OCI-LY3 (cell line): ENCODE results near the gene FSIP1.

Source experiments
- H2AFZ ChIP-seq: fragments of 200-600, 300-600 bp; shearing (Covaris generic); 2 replicates; pipeline ENCODE4 v1.6.0; 2014; ENCODE audit warnings: antibody characterized with exemption, low read depth, low read length
- H3K27ac ChIP-seq: fragments of 200-600, 300-600 bp; sonication (generic); 2 replicates; pipeline ENCODE4 v1.5.1; 2014; ENCODE audit warnings: mild to moderate bottlenecking, low read length, moderate library complexity, mixed read lengths
- H3K27me3 ChIP-seq: fragments of 200-600, 300-600 bp; sonication (generic); 2 replicates; pipeline ENCODE4 v1.6.1; 2014; ENCODE audit warnings: low read depth, low read length, mixed read lengths
- H3K36me3 ChIP-seq: fragments of 200-600, 300-600 bp; sonication (generic); replicated peaks from 2 replicates; pipeline ENCODE3; 2014; ENCODE audit warnings: low read depth, low read length, mixed read lengths
- H3K4me1 ChIP-seq: fragments of 300-600, 200-600 bp; sonication (generic); 2 replicates; pipeline ENCODE4 v1.6.1; 2014; ENCODE audit warnings: low read length, mixed read lengths
- H3K4me2 ChIP-seq: fragments of 200-600, 300-600 bp; sonication (generic); 2 replicates; pipeline ENCODE4 v1.6.1; 2014; ENCODE audit warnings: low read length, mixed read lengths
- H3K4me3 ChIP-seq: fragments of 300-600, 200-600 bp; sonication (generic); 2 replicates; pipeline ENCODE4 v1.5.1; 2014; ENCODE audit warnings: antibody characterized with exemption, mild to moderate bottlenecking, low read length, moderate library complexity
- H3K79me2 ChIP-seq: fragments of 300-600, 200-600 bp; shearing (Covaris generic); 2 replicates; pipeline ENCODE4 v1.6.1; 2014; ENCODE audit warnings: mild to moderate bottlenecking, low read length, mixed read lengths
- H3K9ac ChIP-seq: fragments of 300-600, 200-600 bp; shearing (Covaris generic); 2 replicates; pipeline ENCODE4 v1.6.0; 2014; ENCODE audit warnings: mild to moderate bottlenecking, low read length, moderate library complexity
- H3K9me3 ChIP-seq: fragments of 200-600, 300-600 bp; shearing (Covaris generic); 2 replicates; pipeline ENCODE4 v1.6.1; 2014; ENCODE audit warnings: low read length, mixed read lengths; ENCODE audit not compliant: insufficient read depth
- H4K20me1 ChIP-seq: fragments of 200-600, 300-600 bp; sonication (generic); 2 replicates; pipeline ENCODE4 v1.6.1; 2016; ENCODE audit warnings: low read length, mixed read lengths; ENCODE audit not compliant: insufficient read depth
- CTCF ChIP-seq: fragments of 200-600, 300-600 bp; sonication (generic); IDR thresholded peaks from 2 replicates; pipeline ENCODE4 v1.5.1; 2014; ENCODE audit warnings: antibody characterized with exemption, low read length, low read depth
- EZH2phosphoT487 ChIP-seq: fragments of 200-600 bp; shearing (Covaris generic); IDR thresholded peaks from 2 replicates; pipeline ENCODE4 v1.6.1; 2018; ENCODE audit warnings: antibody characterized with exemption, mixed run types, low read depth

FSIP1 gene

GRCh38 chr15:39741258-39741657 is 41.4 kb downstream of the FSIP1 start:
- no peaks in the 10 kb centered on the region for H3K36me3 ChIP-seq
- H3K4me1 ChIP-seq, result no peaks in the 10 kb centered on the region
- H3K27ac ChIP-seq, result no peak overlapping the region
- H3K4me2 ChIP-seq, result no peak overlapping the region
- no peaks in the 10 kb centered on the region for H3K27me3 ChIP-seq
- no peak overlapping the region for H3K9ac ChIP-seq
- H3K79me2 ChIP-seq, result no peaks in the 10 kb centered on the region
- H2AFZ ChIP-seq, result no peak overlapping the region
- no peaks in the 10 kb centered on the region for H3K9me3 ChIP-seq
- no peak overlapping the region for H3K4me3 ChIP-seq
- no peaks in the 10 kb centered on the region for H4K20me1 ChIP-seq
- TF ChIP-seq EZH2phosphoT487, result no peak
- TF ChIP-seq CTCF, result no peak

GRCh38 chr15:39738998-39739397 is 43.6 kb downstream of the FSIP1 start:
- no peaks in the 10 kb centered on the region for H3K9me3 ChIP-seq
- no peaks in the 10 kb centered on the region for H3K27me3 ChIP-seq
- no peak overlapping the region for H3K4me3 ChIP-seq
- H3K4me2 ChIP-seq, result no peak overlapping the region
- H3K36me3 ChIP-seq, result no peaks in the 10 kb centered on the region
- H3K9ac ChIP-seq, result no peak overlapping the region
- no peaks in the 10 kb centered on the region for H3K4me1 ChIP-seq
- no peak overlapping the region for H2AFZ ChIP-seq
- H4K20me1 ChIP-seq, result no peaks in the 10 kb centered on the region
- no peaks in the 10 kb centered on the region for H3K79me2 ChIP-seq
- H3K27ac ChIP-seq, result no peak overlapping the region
- TF ChIP-seq EZH2phosphoT487 (no peak), CTCF (no peak)

- Histone ChIP-seq H4K20me1 (no peaks in the 10 kb centered on the region), H3K79me2 (no peaks in the 10 kb centered on the region), H3K27ac (no peak overlapping the region), H3K4me3 (no peak overlapping the region), H3K27me3 (no peaks in the 10 kb centered on the region), H3K4me1 (no peaks in the 10 kb centered on the region), H2AFZ (no peak overlapping the region), H3K4me2 (no peak overlapping the region), H3K9me3 (no peaks in the 10 kb centered on the region), H3K36me3 (no peaks in the 10 kb centered on the region), H3K9ac (no peak overlapping the region)
- TF ChIP-seq EZH2phosphoT487 (no peak), CTCF (no peak)
Measured at GRCh38 chr15:39737196-39737550, 45.5 kb downstream of the FSIP1 start.

- H3K36me3 ChIP-seq, result no peaks in the 10 kb centered on the region
- no peaks in the 10 kb centered on the region for H4K20me1 ChIP-seq
- H3K4me3 ChIP-seq, result no peak overlapping the region
- H3K4me2 ChIP-seq, result no peak overlapping the region
- no peaks in the 10 kb centered on the region for H3K79me2 ChIP-seq
- H3K9ac ChIP-seq, result no peak overlapping the region
- no peak for TF ChIP-seq CTCF
- TF ChIP-seq EZH2phosphoT487, result no peak
- no peaks in the 10 kb centered on the region for H3K4me1 ChIP-seq
- H3K27me3 ChIP-seq, result no peaks in the 10 kb centered on the region
- H2AFZ ChIP-seq, result no peak overlapping the region
- no peak overlapping the region for H3K27ac ChIP-seq
- H3K9me3 ChIP-seq, result no peaks in the 10 kb centered on the region
Measured at GRCh38 chr15:39736412-39737195, 46.0 kb downstream of the FSIP1 start.
